Lung (tissue), 12 donors: ENCODE data around the gene TMC1. TPM values are rescaled to one million over a fixed set of nuclear protein-coding genes. Genes with fewer than 3 reads are reported as not detected.
A peak's percentile ranks its signal among the peaks of the same experiment; 100 is the strongest.

Experiments used
- ATAC-seq: fragments of 200-7000 bp; cut with Tn5 transposase; one replicate; pipeline ENCODE4 v1.9.1; 2020; ENCODE audit warnings: moderate number of reproducible peaks; ENCODE audit not compliant: insufficient read depth, low FRiP score
- DNase-seq, 3 donors: peaks; one replicate each; pipeline ENCODE4 v3.0.0-alpha.2; 2013 to 2017
- H3K27ac ChIP-seq, 2 donors: one replicate each; pipeline ENCODE4 v1.5.1; 2013; ENCODE audit warnings: mild to moderate bottlenecking in 2 of 2, moderate library complexity in 2 of 2, control low read depth in 1 of 2, inconsistent platforms in 1 of 2, low read depth in 1 of 2, low read length in 1 of 2
- H3K27me3 ChIP-seq, 3 donors: one replicate each; pipeline ENCODE4 v1.5.1; 2013; ENCODE audit warnings: low read length in 2 of 3; ENCODE audit not compliant: control insufficient read depth in 3 of 3, insufficient read depth in 3 of 3
- H3K36me3 ChIP-seq, 4 donors: one replicate each; pipeline ENCODE4 v1.5.1; 2013; ENCODE audit warnings: low read length in 4 of 4, mild to moderate bottlenecking in 1 of 4, moderate library complexity in 1 of 4; ENCODE audit not compliant: control insufficient read depth in 4 of 4, insufficient read depth in 4 of 4
- H3K4me1 ChIP-seq, 5 donors: one replicate each; pipeline ENCODE4 v1.5.1; 2013; ENCODE audit warnings: low read length in 5 of 5, mild to moderate bottlenecking in 2 of 5, moderate library complexity in 1 of 5; ENCODE audit not compliant: control insufficient read depth in 5 of 5, insufficient read depth in 5 of 5
- H3K4me3 ChIP-seq: one replicate; pipeline ENCODE4 v1.5.1; 2013; ENCODE audit warnings: mild to moderate bottlenecking, control low read depth, moderate library complexity
- H3K9ac ChIP-seq, 2 donors: one replicate each; pipeline ENCODE4 v1.5.1; 2013; ENCODE audit warnings: low read length in 2 of 2, control low read depth in 1 of 2; ENCODE audit not compliant: insufficient read depth in 1 of 2
- H3K9me3 ChIP-seq, 4 donors: one replicate each; pipeline ENCODE4 v1.5.1; 2013; ENCODE audit warnings: low read length in 3 of 4, mild to moderate bottlenecking in 1 of 4, moderate library complexity in 1 of 4; ENCODE audit not compliant: control insufficient read depth in 4 of 4, insufficient read depth in 3 of 4
- WGBS, 2 donors: extraction: QIAGEN DNeasy Blood & Tissue Kit; methylation state at CpG; one replicate each; pipeline ENCODE4 v1.1.7; 2013; 5-methylcytosine and 5-hydroxymethylcytosine counted together
- polyA plus RNA-seq, 2 donors: library from polyadenylated mRNA; stranded (reverse); fragments of 200-250 nt; gene quantifications; one replicate each; pipeline ENCODE4 v1.2.1, GENCODE V29; 2013
- total RNA-seq, 2 donors: library from RNA; depleted of rRNA in 1 of 2; stranded (reverse); fragments of >200 nt in 1 of 2; gene quantifications; one replicate each; pipeline ENCODE4 v1.2.1, GENCODE V29; 2014 to 2021
- TF ChIP-seq, protein P1 (sequence below): IDR thresholded peaks from 2 replicates; pipeline ENCODE4 v1.5.1; 2012; ENCODE audit warnings: mild to moderate bottlenecking; ENCODE audit errors: control extremely low read depth, extremely low read depth
- donor health status: control.
- donor health status: control.
- donor health status: Bipolar disorder and iron deficiency.
- donor health status: healthy.
- donor health status: DM: yes; HTN: yes; CAD: no.

TMC1 gene
- total and polyA plus RNA-seq, 4 donors: 0.10 to 0.82 (median 0.21) TPM; not detected in 1

DNA sequence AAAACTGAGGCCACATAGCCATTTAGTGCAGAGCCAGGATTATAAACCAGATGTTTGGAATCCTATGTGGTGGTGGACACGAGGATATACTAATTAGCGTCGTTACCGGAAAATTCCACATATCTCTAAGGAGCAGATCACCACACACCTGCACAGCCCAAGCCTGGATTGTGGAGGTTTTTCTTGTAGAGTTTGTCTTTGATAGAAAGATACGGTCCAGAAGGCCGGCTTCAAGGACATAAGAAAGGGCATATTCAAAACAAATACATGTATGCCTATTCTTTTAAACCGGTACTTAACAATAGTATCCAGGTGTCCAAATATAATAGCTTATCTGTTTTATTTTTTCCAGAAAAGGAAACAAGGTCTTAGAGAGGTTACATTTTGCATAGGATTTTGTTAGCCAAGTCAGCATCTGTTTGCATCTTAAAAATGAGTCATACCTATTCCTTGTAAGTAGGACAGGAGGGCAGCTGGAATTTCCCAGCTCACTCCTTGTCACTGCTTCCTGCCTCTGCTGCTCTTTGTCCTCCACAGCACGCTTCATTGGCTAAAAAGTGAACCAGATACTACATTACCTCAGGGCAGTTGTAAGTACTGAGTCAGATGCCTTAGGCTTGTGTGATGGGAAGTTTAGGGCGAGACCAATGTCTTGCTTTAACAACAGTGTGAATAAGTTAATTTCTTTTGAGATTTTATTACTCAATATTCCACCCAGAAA is 3.6 kb downstream of the TMC1 start:
- no peak overlapping the region for H3K4me3 ChIP-seq
- DNase-seq (peak in 2 of 3 donors; percentile 28 to 63), ATAC-seq (peak; percentile 73)
- H3K27ac ChIP-seq: peak overlapping the region; percentile 41 to 69
- no peaks in the 10 kb centered on the region for H3K27me3 ChIP-seq
- 64 to 87% methylated on average over 9 of the region's 9 CpGs for WGBS, 2 donors
- peaks cover 4 to 15% (median 11%) of the 10 kb centered on the region in 5 donors for H3K4me1 ChIP-seq
- H3K9me3 ChIP-seq: no peaks in the 10 kb centered on the region
- H3K36me3 ChIP-seq: no peaks in the 10 kb centered on the region
- TF ChIP-seq, protein P1, sequence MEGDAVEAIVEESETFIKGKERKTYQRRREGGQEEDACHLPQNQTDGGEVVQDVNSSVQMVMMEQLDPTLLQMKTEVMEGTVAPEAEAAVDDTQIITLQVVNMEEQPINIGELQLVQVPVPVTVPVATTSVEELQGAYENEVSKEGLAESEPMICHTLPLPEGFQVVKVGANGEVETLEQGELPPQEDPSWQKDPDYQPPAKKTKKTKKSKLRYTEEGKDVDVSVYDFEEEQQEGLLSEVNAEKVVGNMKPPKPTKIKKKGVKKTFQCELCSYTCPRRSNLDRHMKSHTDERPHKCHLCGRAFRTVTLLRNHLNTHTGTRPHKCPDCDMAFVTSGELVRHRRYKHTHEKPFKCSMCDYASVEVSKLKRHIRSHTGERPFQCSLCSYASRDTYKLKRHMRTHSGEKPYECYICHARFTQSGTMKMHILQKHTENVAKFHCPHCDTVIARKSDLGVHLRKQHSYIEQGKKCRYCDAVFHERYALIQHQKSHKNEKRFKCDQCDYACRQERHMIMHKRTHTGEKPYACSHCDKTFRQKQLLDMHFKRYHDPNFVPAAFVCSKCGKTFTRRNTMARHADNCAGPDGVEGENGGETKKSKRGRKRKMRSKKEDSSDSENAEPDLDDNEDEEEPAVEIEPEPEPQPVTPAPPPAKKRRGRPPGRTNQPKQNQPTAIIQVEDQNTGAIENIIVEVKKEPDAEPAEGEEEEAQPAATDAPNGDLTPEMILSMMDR: no peak
- peak overlapping the region in 1 of 2 donors; percentile 5 for H3K9ac ChIP-seq

DNA sequence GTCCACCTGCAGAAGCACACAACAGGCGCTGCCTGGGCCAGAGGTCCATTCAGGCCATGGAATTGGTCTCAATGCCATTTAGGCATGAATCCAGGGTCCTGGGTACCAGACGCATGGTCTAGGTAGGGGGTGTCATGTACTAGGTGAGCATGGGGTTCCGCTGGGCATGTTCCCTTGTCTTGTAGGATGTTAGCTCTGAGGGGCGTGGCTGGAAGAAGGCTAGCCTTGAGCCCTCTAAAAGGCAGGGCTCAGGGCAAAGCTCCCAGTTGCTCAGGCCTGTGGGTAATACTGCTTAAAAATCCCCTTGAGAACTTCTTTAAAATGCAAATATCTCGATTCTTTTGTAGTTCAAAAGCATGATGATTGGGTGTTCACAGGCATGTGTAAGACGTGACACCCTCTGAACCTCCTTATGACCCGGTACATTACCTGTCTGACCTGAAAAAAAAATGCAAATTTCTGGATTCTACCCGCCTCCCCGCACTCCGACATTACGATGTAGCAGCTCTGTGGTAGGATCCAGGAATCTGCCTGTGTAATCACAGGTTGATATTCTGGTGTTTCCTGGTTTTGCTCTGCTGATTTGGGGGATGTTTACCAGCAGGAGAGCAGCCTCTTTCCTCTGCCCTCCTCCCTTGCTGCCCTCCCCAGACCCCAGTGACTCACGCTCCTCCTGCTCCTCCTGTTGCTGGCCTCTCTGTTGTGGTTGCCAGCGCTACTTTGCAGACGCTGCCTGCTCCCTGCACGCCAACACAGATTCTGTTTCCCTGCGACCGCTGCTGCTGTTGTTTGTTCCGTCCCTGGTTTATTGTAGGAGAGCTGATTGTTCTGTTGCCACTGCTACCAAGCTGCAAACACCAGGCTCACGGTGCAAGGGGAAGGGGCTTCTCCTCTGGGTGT is 5.7 kb downstream of the TMC1 start:
- DNase-seq (peak; percentile 85 to 92 (median 90)), ATAC-seq (peak; percentile 92)
- no peaks in the 10 kb centered on the region for H3K36me3 ChIP-seq
- H3K9ac ChIP-seq: peak overlapping the region; percentile 16 to 79
- TF ChIP-seq, protein P1: no peak
- H3K4me1 ChIP-seq: peaks cover 4 to 15% (median 11%) of the 10 kb centered on the region in 5 donors
- H3K9me3 ChIP-seq: peaks cover 0 to 5% (median 0%) of the 10 kb centered on the region in 4 donors
- 23 to 29% methylated on average over 19 of the region's 19 CpGs for WGBS, 2 donors
- no peaks in the 10 kb centered on the region for H3K27me3 ChIP-seq
- no peak overlapping the region for H3K4me3 ChIP-seq
- peak overlapping the region in 1 of 2 donors; percentile 84 for H3K27ac ChIP-seq

DNA sequence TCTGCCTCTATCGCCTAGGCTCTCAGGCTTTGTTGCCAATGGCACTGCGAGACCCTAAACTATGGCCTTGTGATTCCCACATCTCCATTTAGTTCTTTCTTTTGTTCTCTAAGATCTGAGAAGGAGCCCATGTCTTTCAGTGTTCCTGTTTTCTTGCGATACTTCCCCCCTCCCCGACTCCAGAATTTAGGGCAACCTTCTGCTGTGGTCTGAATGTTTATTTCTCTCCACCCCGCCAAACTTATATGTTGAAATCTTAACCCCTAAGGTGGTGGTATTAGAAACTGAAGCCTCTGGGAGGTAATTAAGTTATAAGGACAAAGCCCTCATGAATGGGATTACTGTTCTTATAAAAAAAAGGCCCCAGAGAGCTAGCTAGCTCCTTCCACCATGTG is 6.4 kb downstream of the TMC1 start:
- DNase-seq (peak in 1 of 3 donors; percentile 52), ATAC-seq (no peak)
- Histone ChIP-seq H3K9ac (peak overlapping the region in 1 of 2 donors; percentile 79), H3K27ac (peak overlapping the region in 1 of 2 donors; percentile 84), H3K27me3 (no peaks in the 10 kb centered on the region), H3K9me3 (peaks cover 0 to 5% (median 0%) of the 10 kb centered on the region in 4 donors), H3K4me1 (peaks cover 4 to 15% (median 11%) of the 10 kb centered on the region in 5 donors), H3K36me3 (no peaks in the 10 kb centered on the region), H3K4me3 (no peak overlapping the region)
- 12 to 21% methylated on average over 5 of the region's 5 CpGs for WGBS, 2 donors
- TF ChIP-seq, protein P1: no peak
